Effector memory CD4-positive, alpha-beta T cell (primary cell): ENCODE data around the gene HLA-DQB1.
A peak's percentile ranks its signal among the peaks of the same experiment; 100 is the strongest.
"Not testable (repeated sequence)": the region's sequence is repeated elsewhere in the genome, so short reads cannot be mapped to it uniquely, and the experiment has no call there.

Source experiments
- DNase-seq, 3 donors: peaks; one replicate each; pipeline ENCODE4 v3.0.0-alpha.2; 2020
- H3K27ac ChIP-seq: 2 replicates; pipeline ENCODE4 v1.7.0; 2013; ENCODE audit warnings: mild to moderate bottlenecking, low read length, moderate library complexity; ENCODE audit not compliant: insufficient read depth, poor library complexity, severe bottlenecking
- H3K27me3 ChIP-seq: replicated peaks from 2 replicates; pipeline ENCODE4 v1.7.0; 2013; ENCODE audit warnings: mild to moderate bottlenecking, low read length; ENCODE audit not compliant: insufficient read depth, control insufficient read depth, poor library complexity, severe bottlenecking
- H3K36me3 ChIP-seq: 2 replicates; pipeline ENCODE4 v1.7.0; 2013; ENCODE audit warnings: mild to moderate bottlenecking, low read length, moderate library complexity; ENCODE audit not compliant: control insufficient read depth, insufficient read depth
- H3K4me1 ChIP-seq: 2 replicates; pipeline ENCODE4 v1.7.0; 2013; ENCODE audit warnings: low read length, mild to moderate bottlenecking; ENCODE audit not compliant: control insufficient read depth, insufficient read depth, poor library complexity, severe bottlenecking
- H3K4me3 ChIP-seq: 2 replicates; pipeline ENCODE4 v1.7.0; 2013; ENCODE audit warnings: low read length, low read depth, mild to moderate bottlenecking; ENCODE audit not compliant: insufficient read depth, poor library complexity, severe bottlenecking
- H3K9me3 ChIP-seq: 2 replicates; pipeline ENCODE4 v1.7.0; 2013; ENCODE audit warnings: mild to moderate bottlenecking, low read length, moderate library complexity; ENCODE audit not compliant: control insufficient read depth

HLA-DQB1 gene

GRCh38 chr6:32629793-32630192 lies 36.7 kb downstream of the HLA-DQB1 start:
- not testable (repeated sequence) for DNase-seq, H3K27ac ChIP-seq, H3K4me1 ChIP-seq, H3K4me3 ChIP-seq, H3K27me3 ChIP-seq, H3K9me3 ChIP-seq, H3K36me3 ChIP-seq

GRCh38 chr6:32627831-32628230 lies 38.6 kb downstream of the HLA-DQB1 start:
- peak in 1 of 3 donors; percentile 15 for DNase-seq
- no peaks in the 10 kb centered on the region for H3K27me3 ChIP-seq
- no peak overlapping the region for H3K4me3 ChIP-seq
- H3K9me3 ChIP-seq, result no peaks in the 10 kb centered on the region
- no peaks in the 10 kb centered on the region for H3K4me1 ChIP-seq
- H3K36me3 ChIP-seq, result no peaks in the 10 kb centered on the region
- no peak overlapping the region for H3K27ac ChIP-seq

GRCh38 chr6:32627249-32627648 lies 39.2 kb downstream of the HLA-DQB1 start:
- Histone ChIP-seq H3K4me1 (peaks cover 5% of the 10 kb centered on the region), H3K36me3 (no peaks in the 10 kb centered on the region), H3K27ac (no peak overlapping the region), H3K4me3 (no peak overlapping the region), H3K9me3 (no peaks in the 10 kb centered on the region), H3K27me3 (no peaks in the 10 kb centered on the region)
- DNase-seq, result no peak

GRCh38 chr6:32625137-32625536 lies 41.3 kb downstream of the HLA-DQB1 start:
- H3K27ac ChIP-seq, result no peak overlapping the region
- DNase-seq, result no peak
- no peak overlapping the region for H3K4me3 ChIP-seq
- no peaks in the 10 kb centered on the region for H3K9me3 ChIP-seq
- no peaks in the 10 kb centered on the region for H3K36me3 ChIP-seq
- H3K27me3 ChIP-seq, result no peaks in the 10 kb centered on the region
- peaks cover 11% of the 10 kb centered on the region for H3K4me1 ChIP-seq

GRCh38 chr6:32624565-32624964 lies 41.9 kb downstream of the HLA-DQB1 start:
- no peak overlapping the region for H3K4me3 ChIP-seq
- no peak for DNase-seq
- no peaks in the 10 kb centered on the region for H3K9me3 ChIP-seq
- no peaks in the 10 kb centered on the region for H3K36me3 ChIP-seq
- H3K27ac ChIP-seq, result no peak overlapping the region
- H3K4me1 ChIP-seq, result peaks cover 11% of the 10 kb centered on the region
- H3K27me3 ChIP-seq, result no peaks in the 10 kb centered on the region

DNA sequence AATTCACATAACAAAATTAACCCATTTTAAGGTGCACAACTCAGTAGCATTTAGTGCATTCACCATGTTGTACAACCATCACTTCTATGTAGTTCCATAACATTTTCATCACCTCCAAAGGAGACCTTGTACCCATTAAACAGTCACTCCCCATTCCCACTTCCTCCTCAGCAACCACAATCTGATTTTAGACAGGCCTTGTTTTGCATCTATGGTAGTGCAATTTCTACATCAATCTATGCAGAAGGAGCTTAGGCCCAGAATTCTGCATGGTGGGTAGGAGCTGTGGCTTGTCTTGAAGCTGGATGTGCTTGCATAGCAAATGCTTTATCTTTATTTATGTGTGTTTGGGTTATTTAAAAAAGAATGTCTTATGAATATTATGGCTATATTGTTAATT lies 42.8 kb downstream of the HLA-DQB1 start:
- Histone ChIP-seq H3K4me3 (no peak overlapping the region), H3K27ac (peak overlapping the region; percentile 47), H3K9me3 (no peaks in the 10 kb centered on the region), H3K4me1 (peaks cover 11% of the 10 kb centered on the region), H3K27me3 (no peaks in the 10 kb centered on the region), H3K36me3 (no peaks in the 10 kb centered on the region)
- no peak for DNase-seq

GRCh38 chr6:32622545-32623401 lies 43.7 kb downstream of the HLA-DQB1 start:
- Histone ChIP-seq H3K36me3 (no peaks in the 10 kb centered on the region), H3K27me3 (no peaks in the 10 kb centered on the region), H3K4me3 (no peak overlapping the region), H3K4me1 (peaks cover 11% of the 10 kb centered on the region), H3K27ac (peak overlapping the region; percentile 72), H3K9me3 (no peaks in the 10 kb centered on the region)
- peak in 2 of 3 donors; percentile 29 to 38 for DNase-seq

GRCh38 chr6:32621372-32621771 lies 45.1 kb downstream of the HLA-DQB1 start:
- Histone ChIP-seq H3K4me3 (no peak overlapping the region), H3K36me3 (no peaks in the 10 kb centered on the region), H3K4me1 (peaks cover 11% of the 10 kb centered on the region), H3K27ac (no peak overlapping the region), H3K27me3 (no peaks in the 10 kb centered on the region), H3K9me3 (no peaks in the 10 kb centered on the region)
- DNase-seq, result no peak

DNA sequence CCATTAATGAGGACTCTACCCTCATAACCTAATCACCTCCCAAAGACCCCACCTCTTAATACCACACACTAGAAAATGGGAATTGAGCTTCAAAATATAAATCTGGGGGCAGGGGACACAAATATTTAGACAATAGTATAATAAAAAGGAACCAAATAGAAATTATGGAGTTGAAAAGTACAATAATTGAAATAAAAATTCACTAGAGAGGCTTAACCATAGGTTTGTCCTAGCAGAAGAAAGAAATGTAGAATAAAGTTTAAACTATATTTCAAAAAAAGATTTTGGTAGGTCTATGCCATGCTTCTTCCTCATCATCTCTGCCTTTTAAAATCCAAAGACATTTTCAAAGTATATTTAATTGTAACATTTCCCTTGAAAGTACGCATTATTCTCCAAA lies 48.7 kb downstream of the HLA-DQB1 start:
- no peak overlapping the region for H3K27ac ChIP-seq
- H3K27me3 ChIP-seq, result no peaks in the 10 kb centered on the region
- H3K36me3 ChIP-seq, result no peaks in the 10 kb centered on the region
- no peaks in the 10 kb centered on the region for H3K9me3 ChIP-seq
- H3K4me1 ChIP-seq, result peaks cover 11% of the 10 kb centered on the region
- no peak overlapping the region for H3K4me3 ChIP-seq
- no peak for DNase-seq

GRCh38 chr6:32615885-32616532 lies 50.4 kb downstream of the HLA-DQB1 start:
- Histone ChIP-seq H3K27ac (no peak overlapping the region), H3K4me1 (no peaks in the 10 kb centered on the region), H3K36me3 (no peaks in the 10 kb centered on the region), H3K27me3 (no peaks in the 10 kb centered on the region), H3K9me3 (no peaks in the 10 kb centered on the region), H3K4me3 (no peak overlapping the region)
- no peak for DNase-seq
